ENCODE data around the gene SPG7. TPM values are rescaled to one million over a fixed set of nuclear protein-coding genes. Genes with fewer than 3 reads are reported as not detected.

The SPG7 gene
- total RNA-seq, 1 donor from 2014 or later, result 152 TPM

DNA sequence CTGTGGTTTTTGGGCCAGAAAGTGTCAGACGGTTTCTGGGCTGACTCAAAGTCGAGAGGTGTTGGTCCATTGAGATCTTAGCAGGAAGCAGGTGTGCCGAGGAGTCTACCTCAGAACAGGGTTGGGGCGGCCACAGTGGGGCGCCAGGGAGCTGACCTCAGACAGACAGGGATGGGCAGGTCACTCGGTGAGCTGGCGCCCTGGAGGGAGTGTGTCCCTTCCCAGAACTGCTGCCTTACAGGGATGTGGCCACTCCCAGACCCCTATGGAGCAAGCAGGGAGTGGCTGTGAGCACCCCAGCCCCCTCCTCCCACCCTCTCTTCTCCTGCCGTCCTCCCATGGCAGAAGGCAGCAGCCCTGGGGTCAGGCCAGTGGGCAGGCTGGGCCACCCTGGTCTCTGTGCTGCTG, 91.3 kb downstream of the SPG7 start:
- no peak for DNase-seq (ENCODE audit: low read depth)

DNA sequence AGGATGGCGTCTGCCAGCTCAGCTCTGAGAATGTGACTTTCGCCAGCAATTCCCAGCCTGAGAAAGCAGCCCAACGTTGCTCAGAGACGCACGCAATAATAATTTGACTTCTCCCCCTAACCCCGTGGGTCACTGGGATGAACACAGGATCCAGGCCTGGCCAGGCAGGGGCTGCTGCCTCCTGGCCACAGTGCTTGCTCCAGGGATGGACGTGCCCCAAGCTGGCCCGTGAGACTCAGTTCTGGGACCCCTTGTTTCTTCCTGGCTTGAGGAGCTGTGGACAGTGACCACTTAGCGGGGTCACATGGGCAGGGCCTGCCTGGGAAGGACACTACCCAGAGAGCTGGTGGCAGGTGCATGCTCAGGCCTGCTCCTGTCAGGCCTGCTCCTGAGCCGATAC, 91.7 kb downstream of the SPG7 start:
- DNase-seq (ENCODE audit: low read depth), result no peak

DNA sequence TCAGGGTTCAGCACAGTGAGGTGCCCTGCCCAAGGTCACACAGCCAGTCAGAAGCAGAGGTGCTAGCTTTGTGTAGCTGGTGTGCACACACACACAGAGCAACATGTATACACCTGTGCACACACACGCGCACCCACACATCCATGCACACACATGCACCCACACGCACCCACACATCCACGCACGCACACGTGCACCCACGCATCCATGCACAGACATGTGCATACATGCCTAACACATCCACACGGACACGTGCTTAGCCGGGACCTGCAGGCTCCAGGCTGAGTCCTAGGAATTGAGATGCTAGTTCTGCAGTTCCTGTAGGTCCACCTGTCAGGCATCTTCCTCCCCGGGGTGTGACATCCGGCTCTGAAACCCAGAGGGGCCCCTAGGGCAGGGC, 92.2 kb downstream of the SPG7 start:
- DNase-seq (ENCODE audit: low read depth), result no peak

- no peak for DNase-seq (ENCODE audit: low read depth)
Measured at GRCh38 chr16:89600956-89601355, 92.8 kb downstream of the SPG7 start.

DNA sequence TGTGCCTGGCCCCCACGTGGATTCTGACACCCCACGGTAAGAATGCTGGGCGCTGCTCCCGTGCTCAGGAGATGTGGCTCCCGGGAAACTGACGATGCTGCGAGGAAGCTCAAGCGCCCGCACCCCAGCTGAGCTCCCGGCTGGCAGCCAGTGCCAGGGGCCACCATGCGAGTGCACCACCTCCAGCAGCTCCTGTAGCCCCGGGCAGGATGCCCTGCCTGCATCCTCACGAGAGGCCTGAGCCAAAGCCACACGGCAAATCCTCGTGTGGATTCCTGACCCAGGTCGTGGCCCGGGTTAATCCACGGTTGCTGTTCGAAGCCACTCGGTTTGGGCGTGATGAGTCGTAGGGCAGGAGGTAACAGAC, 93.7 kb downstream of the SPG7 start:
- no peak for DNase-seq (ENCODE audit: low read depth)

- DNase-seq (ENCODE audit: low read depth), result peak; percentile 86
Measured at GRCh38 chr16:89602273-89602951, 94.2 kb downstream of the SPG7 start.

- no peak for DNase-seq (ENCODE audit: low read depth)
Measured at GRCh38 chr16:89602952-89603590, 94.9 kb downstream of the SPG7 start.

GRCh38 chr16:89604764-89605163, 96.6 kb downstream of the SPG7 start:
- DNase-seq (ENCODE audit: low read depth), result no peak

GRCh38 chr16:89605186-89605970, 97.2 kb downstream of the SPG7 start:
- DNase-seq (ENCODE audit: low read depth), result no peak

- no peak for DNase-seq (ENCODE audit: low read depth)
Measured at GRCh38 chr16:89606006-89606405, 97.8 kb downstream of the SPG7 start.

Other genes starting within 250 kb of the SPG7 start
- gene ANKRD11, start 17.8 kb upstream of the SPG7 start, total RNA-seq, result 32.3 and 96.9 TPM in 2 replicates
- 1,512 and 2,288 TPM in 2 replicates for gene RPL13, start 52.3 kb downstream of the SPG7 start, total RNA-seq
- 11.9 and 45.5 TPM in 2 replicates for gene CPNE7, start 67.4 kb downstream of the SPG7 start, total RNA-seq
- 0.50 and 3.1 TPM in 2 replicates for gene DPEP1, start 105.2 kb downstream of the SPG7 start, total RNA-seq
- gene CHMP1A, start 149.3 kb downstream of the SPG7 start, total RNA-seq, result 109 and 119 TPM in 2 replicates
- gene SPATA33, start 149.4 kb downstream of the SPG7 start, total RNA-seq, result 3.0 and 7.9 TPM in 2 replicates
- gene CDK10, start 178.3 kb downstream of the SPG7 start, total RNA-seq, result 33.9 and 56.5 TPM in 2 replicates
- gene SPATA2L, start 193.3 kb downstream of the SPG7 start, total RNA-seq, result 22.7 and 34.7 TPM in 2 replicates
- 7.1 and 12.6 TPM in 2 replicates for gene VPS9D1, start 212.5 kb downstream of the SPG7 start, total RNA-seq
- gene ZNF276, start 213.1 kb downstream of the SPG7 start, total RNA-seq, result 10.6 and 20.7 TPM in 2 replicates